ENCODE data around the gene ZSWIM6. TPM values are rescaled to one million over a fixed set of nuclear protein-coding genes. Genes with fewer than 3 reads are reported as not detected.
A peak's percentile ranks its signal among the peaks of the same experiment; 100 is the strongest.

Gene ZSWIM6
- total RNA-seq, 1 donor from 2014 or later, result 20.3 TPM

DNA sequence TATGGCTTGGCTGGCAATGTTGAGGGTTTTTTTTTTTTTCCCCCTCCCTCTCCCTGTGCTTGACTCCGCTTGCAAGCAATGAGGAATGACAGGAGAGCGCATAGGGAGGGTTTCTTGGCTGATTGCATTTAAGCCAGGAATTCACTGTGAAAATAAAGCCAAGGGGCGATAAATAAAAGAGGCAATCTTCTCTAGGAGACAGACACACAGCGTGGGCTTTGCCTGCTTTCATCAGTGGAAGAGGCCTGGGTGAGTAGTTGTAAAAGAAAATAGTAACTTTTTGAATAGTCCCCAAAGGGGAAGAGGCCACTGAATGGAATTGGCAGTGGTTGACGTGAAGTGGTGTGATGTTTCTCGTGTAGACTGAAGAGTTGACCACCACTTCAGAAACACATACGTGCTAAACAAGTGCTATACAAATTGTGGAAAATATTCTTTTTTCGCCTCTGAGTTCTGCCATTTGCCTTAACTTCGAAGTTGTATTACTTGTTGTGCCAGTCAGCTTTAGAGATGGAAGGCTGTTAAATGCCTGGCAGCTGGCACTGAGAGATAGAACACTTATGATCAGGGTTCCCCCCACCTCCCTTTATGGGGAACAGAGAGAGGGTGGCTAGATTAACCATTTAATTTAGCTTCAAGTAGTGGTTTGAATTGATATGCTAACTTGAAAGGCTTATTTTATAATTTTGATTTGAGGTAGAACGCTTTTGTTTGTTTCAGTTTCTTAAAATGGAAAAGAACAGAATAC, 3.0 kb downstream of the ZSWIM6 start:
- Mint-ChIP-seq H3K4me1 (ENCODE audit: low read depth) (peaks cover 51% of the 10 kb centered on the region), H3K27me3 (ENCODE audit: low read depth) (no peaks in the 10 kb centered on the region), H3K27ac (ENCODE audit: unreplicated experiment) (peak overlapping the region; percentile 88), H3K36me3 (ENCODE audit: low read depth) (peaks cover 2% of the 10 kb centered on the region), H3K4me3 (ENCODE audit: unreplicated experiment) (peak overlapping the region; percentile 85), H3K9me3 (ENCODE audit: low read depth) (no peaks in the 10 kb centered on the region)
- TF ChIP-seq, protein P1, sequence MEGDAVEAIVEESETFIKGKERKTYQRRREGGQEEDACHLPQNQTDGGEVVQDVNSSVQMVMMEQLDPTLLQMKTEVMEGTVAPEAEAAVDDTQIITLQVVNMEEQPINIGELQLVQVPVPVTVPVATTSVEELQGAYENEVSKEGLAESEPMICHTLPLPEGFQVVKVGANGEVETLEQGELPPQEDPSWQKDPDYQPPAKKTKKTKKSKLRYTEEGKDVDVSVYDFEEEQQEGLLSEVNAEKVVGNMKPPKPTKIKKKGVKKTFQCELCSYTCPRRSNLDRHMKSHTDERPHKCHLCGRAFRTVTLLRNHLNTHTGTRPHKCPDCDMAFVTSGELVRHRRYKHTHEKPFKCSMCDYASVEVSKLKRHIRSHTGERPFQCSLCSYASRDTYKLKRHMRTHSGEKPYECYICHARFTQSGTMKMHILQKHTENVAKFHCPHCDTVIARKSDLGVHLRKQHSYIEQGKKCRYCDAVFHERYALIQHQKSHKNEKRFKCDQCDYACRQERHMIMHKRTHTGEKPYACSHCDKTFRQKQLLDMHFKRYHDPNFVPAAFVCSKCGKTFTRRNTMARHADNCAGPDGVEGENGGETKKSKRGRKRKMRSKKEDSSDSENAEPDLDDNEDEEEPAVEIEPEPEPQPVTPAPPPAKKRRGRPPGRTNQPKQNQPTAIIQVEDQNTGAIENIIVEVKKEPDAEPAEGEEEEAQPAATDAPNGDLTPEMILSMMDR (IDR thresholded peaks at IDR 0.05), result no peak
- DNase-seq (ENCODE audit: low spot score), result no peak

DNA sequence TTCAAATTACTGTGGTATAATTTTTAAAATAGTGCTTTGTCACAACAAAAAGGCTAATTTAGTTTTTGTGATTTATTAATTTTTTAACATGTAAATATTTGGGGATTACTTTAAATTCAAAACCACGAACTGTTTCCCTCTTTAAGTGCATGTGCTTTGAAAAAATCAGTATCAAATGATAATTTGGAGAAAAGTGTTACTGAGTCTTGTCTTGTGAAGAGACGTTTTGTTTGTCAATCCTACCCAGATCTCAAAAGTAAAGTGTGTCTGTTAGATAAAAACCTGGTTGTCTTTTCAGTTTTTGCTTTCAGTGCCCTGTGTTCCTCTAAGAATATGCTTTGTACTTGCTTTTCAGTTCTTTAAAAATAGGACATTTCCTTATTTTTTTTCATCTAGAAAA, 7.7 kb downstream of the ZSWIM6 start:
- Mint-ChIP-seq H3K27me3 (ENCODE audit: low read depth) (no peaks in the 10 kb centered on the region), H3K9me3 (ENCODE audit: low read depth) (no peaks in the 10 kb centered on the region), H3K27ac (ENCODE audit: unreplicated experiment) (no peak overlapping the region), H3K4me1 (ENCODE audit: low read depth) (peaks cover 70% of the 10 kb centered on the region), H3K36me3 (ENCODE audit: low read depth) (peaks cover 2% of the 10 kb centered on the region), H3K4me3 (ENCODE audit: unreplicated experiment) (no peak overlapping the region)
- no peak for DNase-seq (ENCODE audit: low spot score)
- TF ChIP-seq, protein P1 (IDR thresholded peaks at IDR 0.05), result no peak

DNA sequence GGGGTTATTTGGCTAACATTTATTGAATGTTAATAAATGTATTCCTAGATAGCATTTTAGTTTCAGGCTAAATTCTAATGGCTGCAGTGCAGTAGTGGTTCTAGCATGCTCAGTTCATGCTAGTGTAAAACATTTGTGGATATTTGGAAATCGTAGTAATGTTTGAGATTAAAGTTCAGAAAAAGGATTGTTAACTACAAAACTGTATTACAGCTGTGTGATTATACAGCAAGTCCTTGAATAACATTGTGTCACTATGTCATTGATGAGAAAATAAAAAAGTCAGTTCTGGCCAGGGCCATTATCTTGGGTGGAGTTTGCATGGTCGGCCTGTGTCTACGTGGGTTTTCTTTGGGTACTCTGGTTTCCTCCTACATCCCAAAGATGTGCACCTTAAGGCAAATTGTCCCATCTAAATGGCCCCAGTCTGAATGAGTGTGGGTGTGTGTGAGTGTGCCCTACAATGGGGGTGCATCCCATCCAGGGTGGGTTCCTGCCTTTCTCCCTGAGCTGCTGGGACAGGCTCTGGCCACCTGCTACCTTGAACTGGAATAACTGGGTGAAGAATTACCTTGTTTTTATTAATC, 8.8 kb downstream of the ZSWIM6 start:
- peaks cover 2% of the 10 kb centered on the region for H3K36me3 Mint-ChIP-seq (ENCODE audit: low read depth)
- H3K4me1 Mint-ChIP-seq (ENCODE audit: low read depth), result peaks cover 69% of the 10 kb centered on the region
- no peak overlapping the region for H3K27ac Mint-ChIP-seq (ENCODE audit: unreplicated experiment)
- no peaks in the 10 kb centered on the region for H3K9me3 Mint-ChIP-seq (ENCODE audit: low read depth)
- DNase-seq (ENCODE audit: low spot score), result no peak
- H3K27me3 Mint-ChIP-seq (ENCODE audit: low read depth), result no peaks in the 10 kb centered on the region
- no peak overlapping the region for H3K4me3 Mint-ChIP-seq (ENCODE audit: unreplicated experiment)
- TF ChIP-seq, protein P1 (IDR thresholded peaks at IDR 0.05), result no peak

DNA sequence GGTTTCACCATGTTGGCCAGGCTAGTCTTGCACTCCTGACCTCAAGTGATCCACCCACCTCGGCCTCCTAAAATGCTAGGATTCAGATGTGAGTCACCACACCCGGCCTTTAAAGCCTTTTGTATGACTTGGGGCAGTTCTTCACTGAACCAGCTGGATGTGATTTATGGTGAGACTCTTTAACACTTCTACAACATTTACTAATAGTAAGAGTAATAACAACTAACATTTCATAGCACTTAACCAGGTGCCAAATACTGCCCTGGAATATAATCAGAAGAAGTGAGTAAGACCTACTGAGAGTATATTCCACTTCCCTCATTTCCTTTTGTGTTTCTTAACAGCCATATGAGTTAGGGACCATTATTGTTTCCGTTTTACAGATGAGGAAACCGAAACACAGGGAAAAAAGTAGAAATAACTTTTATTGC, 10.0 kb downstream of the ZSWIM6 start:
- H3K36me3 Mint-ChIP-seq (ENCODE audit: low read depth), result no peaks in the 10 kb centered on the region
- no peak overlapping the region for H3K4me3 Mint-ChIP-seq (ENCODE audit: unreplicated experiment)
- TF ChIP-seq, protein P1 (IDR thresholded peaks at IDR 0.05), result no peak
- no peaks in the 10 kb centered on the region for H3K27me3 Mint-ChIP-seq (ENCODE audit: low read depth)
- H3K27ac Mint-ChIP-seq (ENCODE audit: unreplicated experiment), result peak overlapping the region; percentile 36
- H3K4me1 Mint-ChIP-seq (ENCODE audit: low read depth), result peaks cover 70% of the 10 kb centered on the region
- H3K9me3 Mint-ChIP-seq (ENCODE audit: low read depth), result no peaks in the 10 kb centered on the region
- DNase-seq (ENCODE audit: low spot score), result no peak

DNA sequence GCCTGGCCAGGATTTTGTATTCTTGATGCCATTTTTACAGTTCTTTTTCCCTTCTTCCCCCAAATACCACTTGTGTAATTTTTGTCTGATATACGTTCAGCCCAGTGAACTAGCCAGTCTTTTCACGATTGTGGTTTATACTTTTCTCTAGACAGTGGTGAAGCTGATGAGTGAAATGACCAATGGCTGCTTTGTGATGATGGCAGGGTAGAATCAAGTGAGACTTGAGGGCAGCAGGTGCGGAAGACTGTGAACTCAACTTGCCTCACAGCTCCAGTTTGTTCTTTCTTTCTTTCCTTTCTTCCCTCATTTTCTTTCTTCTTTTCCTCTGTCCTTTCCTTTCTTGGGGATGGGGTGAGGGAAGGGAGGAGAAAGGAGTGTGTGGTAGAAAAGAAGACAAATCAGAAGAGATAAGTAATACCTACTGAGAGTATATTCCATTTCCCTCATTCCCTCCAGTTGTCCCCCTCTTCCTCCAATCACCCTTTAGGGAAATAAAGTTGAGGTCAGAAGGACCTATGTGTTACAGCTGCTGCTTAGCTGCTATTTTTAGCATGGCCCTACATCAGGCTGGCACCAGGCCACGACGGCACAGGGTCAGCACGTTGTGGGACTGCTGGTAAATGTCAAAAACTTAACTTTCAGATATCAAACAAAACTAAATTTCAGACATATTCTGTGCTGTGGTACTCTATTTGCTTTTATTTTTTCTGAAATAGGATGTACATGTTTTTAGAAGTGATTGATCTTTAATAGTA, 12.3 kb downstream of the ZSWIM6 start:
- Mint-ChIP-seq H3K27me3 (ENCODE audit: low read depth) (no peaks in the 10 kb centered on the region), H3K36me3 (ENCODE audit: low read depth) (no peaks in the 10 kb centered on the region), H3K9me3 (ENCODE audit: low read depth) (no peaks in the 10 kb centered on the region), H3K4me3 (ENCODE audit: unreplicated experiment) (no peak overlapping the region), H3K27ac (ENCODE audit: unreplicated experiment) (peak overlapping the region; percentile 73), H3K4me1 (ENCODE audit: low read depth) (peaks cover 68% of the 10 kb centered on the region)
- TF ChIP-seq, protein P1 (IDR thresholded peaks at IDR 0.05), result no peak
- no peak for DNase-seq (ENCODE audit: low spot score)

Data from chondrocyte (in vitro differentiated cells).